ENCODE data around the gene PLEKHD1. TPM values are rescaled to one million over a fixed set of nuclear protein-coding genes. Genes with fewer than 3 reads are reported as not detected.

Gene PLEKHD1
- total and polyA plus RNA-seq, 9 of the 15 experiments (the other 6 are each of a cell fraction or from before 2014, with no cell fraction given), result not detected

DNA sequence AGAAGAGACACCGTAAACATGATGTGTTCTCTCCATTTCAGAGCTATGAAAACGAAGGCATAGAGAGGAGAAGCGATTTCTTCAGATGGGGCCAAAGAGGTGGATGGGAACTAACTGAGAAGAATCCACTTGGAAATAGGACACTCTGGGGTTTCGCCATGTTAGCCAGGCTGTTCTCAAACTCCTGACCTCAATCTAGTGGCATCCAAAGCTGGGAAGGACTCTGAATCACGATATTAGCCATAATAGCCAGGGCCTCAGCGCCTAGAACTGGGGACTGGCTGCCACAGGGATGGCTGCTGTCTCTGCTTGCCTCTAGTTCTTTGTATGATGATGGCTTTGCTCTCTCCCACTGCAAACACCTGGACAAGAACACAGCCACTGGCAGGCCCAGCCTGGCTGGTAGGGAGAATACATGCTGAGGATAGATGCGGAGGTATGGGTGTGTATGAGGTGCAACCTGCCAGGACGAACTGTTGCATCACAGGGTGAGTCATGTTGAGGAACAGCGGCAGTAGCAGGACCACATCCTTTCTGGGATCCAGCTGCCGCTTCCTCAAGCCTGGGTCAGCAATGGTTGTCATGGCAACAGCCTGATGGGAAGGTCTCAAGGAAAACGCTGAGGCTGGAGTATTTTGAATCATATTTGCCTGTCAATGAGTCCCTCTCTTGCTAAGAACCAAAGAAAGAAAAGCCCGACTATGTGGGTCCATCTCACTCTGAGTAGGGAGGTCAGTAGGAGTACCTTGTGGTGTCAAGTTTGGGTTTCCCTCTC lies 59.0 kb downstream of the PLEKHD1 start (continued):
- TF ChIP-seq, protein P1, sequence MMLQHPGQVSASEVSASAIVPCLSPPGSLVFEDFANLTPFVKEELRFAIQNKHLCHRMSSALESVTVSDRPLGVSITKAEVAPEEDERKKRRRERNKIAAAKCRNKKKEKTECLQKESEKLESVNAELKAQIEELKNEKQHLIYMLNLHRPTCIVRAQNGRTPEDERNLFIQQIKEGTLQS (IDR thresholded peaks at IDR 0.05), result peak; percentile 87
- TF ChIP-seq, protein P1 (CRISPR knock-in tag; conservative IDR thresholded peaks at IDR 0.05), result no peak
- TF ChIP-seq, protein P2, sequence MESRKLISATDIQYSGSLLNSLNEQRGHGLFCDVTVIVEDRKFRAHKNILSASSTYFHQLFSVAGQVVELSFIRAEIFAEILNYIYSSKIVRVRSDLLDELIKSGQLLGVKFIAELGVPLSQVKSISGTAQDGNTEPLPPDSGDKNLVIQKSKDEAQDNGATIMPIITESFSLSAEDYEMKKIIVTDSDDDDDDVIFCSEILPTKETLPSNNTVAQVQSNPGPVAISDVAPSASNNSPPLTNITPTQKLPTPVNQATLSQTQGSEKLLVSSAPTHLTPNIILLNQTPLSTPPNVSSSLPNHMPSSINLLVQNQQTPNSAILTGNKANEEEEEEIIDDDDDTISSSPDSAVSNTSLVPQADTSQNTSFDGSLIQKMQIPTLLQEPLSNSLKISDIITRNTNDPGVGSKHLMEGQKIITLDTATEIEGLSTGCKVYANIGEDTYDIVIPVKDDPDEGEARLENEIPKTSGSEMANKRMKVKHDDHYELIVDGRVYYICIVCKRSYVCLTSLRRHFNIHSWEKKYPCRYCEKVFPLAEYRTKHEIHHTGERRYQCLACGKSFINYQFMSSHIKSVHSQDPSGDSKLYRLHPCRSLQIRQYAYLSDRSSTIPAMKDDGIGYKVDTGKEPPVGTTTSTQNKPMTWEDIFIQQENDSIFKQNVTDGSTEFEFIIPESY (CRISPR knock-in tag; IDR thresholded peaks at IDR 0.05), result no peak
- peak; percentile 90 for TF ChIP-seq RFX1 (IDR thresholded peaks at IDR 0.05)
- no peak for TF ChIP-seq ATF1 (CRISPR knock-in tag; IDR thresholded peaks at IDR 0.05)
- TF ChIP-seq ATF1 (tag; IDR thresholded peaks at IDR 0.05), result no peak
- TF ChIP-seq NONO (IDR thresholded peaks at IDR 0.05; ENCODE audit: low read depth in 2 of 2, low read length in 1 of 2), result no peak
- TF ChIP-seq BMI1 (IDR thresholded peaks at IDR 0.05; ENCODE audit: low read length), result peak; percentile 27; the same call in 1 of the 2 replicates

All from K562 (cell line).